ENCODE measurements around the gene DYNC2H1. TPM values are rescaled to one million over a fixed set of nuclear protein-coding genes. Genes with fewer than 3 reads are reported as not detected.

The DYNC2H1 gene
- total RNA-seq, 1 experiment from 2014 or later, result 17.2 TPM

DNA sequence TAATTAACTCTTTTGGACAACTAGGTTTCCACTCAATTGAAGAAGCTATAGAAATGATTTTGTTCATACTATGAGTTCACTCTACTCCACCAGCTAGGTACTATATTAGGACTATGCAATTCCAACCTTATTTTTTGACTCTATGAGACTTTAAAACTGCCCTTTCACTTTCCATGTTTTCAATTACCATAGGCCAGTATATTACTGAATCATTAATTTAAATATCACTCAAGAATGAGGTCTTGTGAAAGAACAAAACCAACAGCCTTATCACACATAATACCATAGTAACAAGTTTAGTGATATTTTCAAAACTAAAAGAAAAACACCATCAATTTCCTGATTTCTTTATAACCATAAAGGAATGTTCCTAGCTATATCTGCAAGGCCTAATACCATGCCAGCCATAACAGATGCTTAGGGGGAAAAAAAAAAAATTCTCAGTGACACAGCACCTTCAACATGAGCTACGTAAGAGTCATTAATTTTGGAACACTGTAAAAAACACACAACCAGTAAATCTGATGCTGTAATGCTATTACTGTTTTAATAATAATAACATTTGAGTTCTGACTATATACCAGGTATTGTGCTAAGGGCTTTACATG is 23.4 kb upstream of the DYNC2H1 start:
- H3K36me3 Mint-ChIP-seq, result peaks cover 43% of the 10 kb centered on the region
- peaks cover 13% of the 10 kb centered on the region for H3K4me1 Mint-ChIP-seq
- ATAC-seq (no peak), DNase-seq (ENCODE audit: low spot score) (no peak)
- TF ChIP-seq CBFB (CRISPR knock-in tag; IDR thresholded peaks at IDR 0.05; ENCODE audit: low read depth), result no peak
- no peak for TF ChIP-seq ZNF396 (CRISPR knock-in tag; IDR thresholded peaks at IDR 0.05; ENCODE audit: borderline replicate concordance)
- TF ChIP-seq CREM (CRISPR knock-in tag; IDR thresholded peaks at IDR 0.05), result no peak
- TF ChIP-seq TEAD4 (CRISPR knock-in tag; IDR thresholded peaks at IDR 0.05), result no peak
- TF ChIP-seq, protein P1, sequence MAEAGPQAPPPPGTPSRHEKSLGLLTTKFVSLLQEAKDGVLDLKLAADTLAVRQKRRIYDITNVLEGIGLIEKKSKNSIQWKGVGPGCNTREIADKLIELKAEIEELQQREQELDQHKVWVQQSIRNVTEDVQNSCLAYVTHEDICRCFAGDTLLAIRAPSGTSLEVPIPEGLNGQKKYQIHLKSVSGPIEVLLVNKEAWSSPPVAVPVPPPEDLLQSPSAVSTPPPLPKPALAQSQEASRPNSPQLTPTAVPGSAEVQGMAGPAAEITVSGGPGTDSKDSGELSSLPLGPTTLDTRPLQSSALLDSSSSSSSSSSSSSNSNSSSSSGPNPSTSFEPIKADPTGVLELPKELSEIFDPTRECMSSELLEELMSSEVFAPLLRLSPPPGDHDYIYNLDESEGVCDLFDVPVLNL (CRISPR knock-in tag; IDR thresholded peaks at IDR 0.05; ENCODE audit: borderline replicate concordance, low read depth), result no peak
- TF ChIP-seq, protein P2, sequence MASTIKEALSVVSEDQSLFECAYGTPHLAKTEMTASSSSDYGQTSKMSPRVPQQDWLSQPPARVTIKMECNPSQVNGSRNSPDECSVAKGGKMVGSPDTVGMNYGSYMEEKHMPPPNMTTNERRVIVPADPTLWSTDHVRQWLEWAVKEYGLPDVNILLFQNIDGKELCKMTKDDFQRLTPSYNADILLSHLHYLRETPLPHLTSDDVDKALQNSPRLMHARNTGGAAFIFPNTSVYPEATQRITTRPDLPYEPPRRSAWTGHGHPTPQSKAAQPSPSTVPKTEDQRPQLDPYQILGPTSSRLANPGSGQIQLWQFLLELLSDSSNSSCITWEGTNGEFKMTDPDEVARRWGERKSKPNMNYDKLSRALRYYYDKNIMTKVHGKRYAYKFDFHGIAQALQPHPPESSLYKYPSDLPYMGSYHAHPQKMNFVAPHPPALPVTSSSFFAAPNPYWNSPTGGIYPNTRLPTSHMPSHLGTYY (CRISPR knock-in tag; IDR thresholded peaks at IDR 0.05), result no peak
- TF ChIP-seq, protein P3, sequence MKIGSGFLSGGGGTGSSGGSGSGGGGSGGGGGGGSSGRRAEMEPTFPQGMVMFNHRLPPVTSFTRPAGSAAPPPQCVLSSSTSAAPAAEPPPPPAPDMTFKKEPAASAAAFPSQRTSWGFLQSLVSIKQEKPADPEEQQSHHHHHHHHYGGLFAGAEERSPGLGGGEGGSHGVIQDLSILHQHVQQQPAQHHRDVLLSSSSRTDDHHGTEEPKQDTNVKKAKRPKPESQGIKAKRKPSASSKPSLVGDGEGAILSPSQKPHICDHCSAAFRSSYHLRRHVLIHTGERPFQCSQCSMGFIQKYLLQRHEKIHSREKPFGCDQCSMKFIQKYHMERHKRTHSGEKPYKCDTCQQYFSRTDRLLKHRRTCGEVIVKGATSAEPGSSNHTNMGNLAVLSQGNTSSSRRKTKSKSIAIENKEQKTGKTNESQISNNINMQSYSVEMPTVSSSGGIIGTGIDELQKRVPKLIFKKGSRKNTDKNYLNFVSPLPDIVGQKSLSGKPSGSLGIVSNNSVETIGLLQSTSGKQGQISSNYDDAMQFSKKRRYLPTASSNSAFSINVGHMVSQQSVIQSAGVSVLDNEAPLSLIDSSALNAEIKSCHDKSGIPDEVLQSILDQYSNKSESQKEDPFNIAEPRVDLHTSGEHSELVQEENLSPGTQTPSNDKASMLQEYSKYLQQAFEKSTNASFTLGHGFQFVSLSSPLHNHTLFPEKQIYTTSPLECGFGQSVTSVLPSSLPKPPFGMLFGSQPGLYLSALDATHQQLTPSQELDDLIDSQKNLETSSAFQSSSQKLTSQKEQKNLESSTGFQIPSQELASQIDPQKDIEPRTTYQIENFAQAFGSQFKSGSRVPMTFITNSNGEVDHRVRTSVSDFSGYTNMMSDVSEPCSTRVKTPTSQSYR (CRISPR knock-in tag; IDR thresholded peaks at IDR 0.05), result no peak
- no peak for TF ChIP-seq ZNF317 (CRISPR knock-in tag; IDR thresholded peaks at IDR 0.05; ENCODE audit: borderline replicate concordance, low read depth)
- TF ChIP-seq ETV6 (CRISPR knock-in tag; IDR thresholded peaks at IDR 0.05), result no peak
- TF ChIP-seq HMGA2 (CRISPR knock-in tag; IDR thresholded peaks at IDR 0.05), result no peak
- no peak for TF ChIP-seq FOXK1 (CRISPR knock-in tag; IDR thresholded peaks at IDR 0.05)
- TF ChIP-seq KAT7 (CRISPR knock-in tag; IDR thresholded peaks at IDR 0.05; ENCODE audit: borderline replicate concordance), result no peak
- TF ChIP-seq RELA (CRISPR knock-in tag; IDR thresholded peaks at IDR 0.05; ENCODE audit: borderline replicate concordance), result no peak
- no peak for TF ChIP-seq ATF1 (CRISPR knock-in tag; IDR thresholded peaks at IDR 0.05)
- TF ChIP-seq ESRRA (CRISPR knock-in tag; IDR thresholded peaks at IDR 0.05; ENCODE audit: borderline replicate concordance), result no peak
- TF ChIP-seq ZNF138 (CRISPR knock-in tag; conservative IDR thresholded peaks at IDR 0.05), result no peak
- no peak for TF ChIP-seq JUN (CRISPR knock-in tag; IDR thresholded peaks at IDR 0.05)
- H3K9me3 Mint-ChIP-seq, result no peaks in the 10 kb centered on the region
- ChIA-PET CTCF (interaction anchor here (0.8 kb wide), 1 partner anchor 255 kb away, joined by 3 read pairs; no protein-coding TSS in a partner anchor), POLR2A (no interaction called here)
- H3K27me3 Mint-ChIP-seq (ENCODE audit: low read depth), result no peaks in the 10 kb centered on the region
- no peak overlapping the region for H3K4me3 Mint-ChIP-seq
- H3K27ac Mint-ChIP-seq, result peak overlapping the region; percentile 17; the same call in 1 of the 2 replicates

DNA sequence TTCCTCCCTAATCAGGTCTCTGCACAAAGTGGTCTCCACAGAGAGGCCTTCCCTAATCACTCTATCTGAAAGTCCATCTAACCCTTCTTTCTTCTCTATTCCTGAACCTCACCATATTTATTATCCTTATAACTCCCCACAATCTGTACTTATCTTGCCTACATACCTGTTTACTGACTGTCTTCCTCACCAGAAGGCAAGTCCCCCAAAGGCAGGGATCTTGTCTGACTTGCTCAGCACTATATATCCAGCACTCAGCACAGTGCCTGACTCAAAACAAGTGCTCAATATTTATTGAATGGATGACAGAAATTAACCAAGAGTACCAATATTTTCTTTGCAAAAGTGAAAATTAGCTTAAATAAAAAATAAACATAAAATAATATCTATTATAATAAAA is 22.8 kb upstream of the DYNC2H1 start:
- ATAC-seq (no peak), DNase-seq (ENCODE audit: low spot score) (no peak)
- POLR2A ChIA-PET, result no interaction called here
- Mint-ChIP-seq H3K27ac (peak overlapping the region; percentile 67), H3K36me3 (peaks cover 40% of the 10 kb centered on the region), H3K4me3 (no peak overlapping the region), H3K9me3 (no peaks in the 10 kb centered on the region), H3K4me1 (peaks cover 13% of the 10 kb centered on the region), H3K27me3 (ENCODE audit: low read depth) (no peaks in the 10 kb centered on the region)
- CTCF ChIA-PET, result interaction anchor here (0.8 kb wide), 1 partner anchor 255 kb away, joined by 3 read pairs; no protein-coding TSS in a partner anchor
- TF ChIP-seq ZNF416 (CRISPR knock-in tag; IDR thresholded peaks at IDR 0.05), result no peak
- TF ChIP-seq, protein P4, sequence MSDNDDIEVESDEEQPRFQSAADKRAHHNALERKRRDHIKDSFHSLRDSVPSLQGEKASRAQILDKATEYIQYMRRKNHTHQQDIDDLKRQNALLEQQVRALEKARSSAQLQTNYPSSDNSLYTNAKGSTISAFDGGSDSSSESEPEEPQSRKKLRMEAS (CRISPR knock-in tag; IDR thresholded peaks at IDR 0.05), result no peak
- no peak for TF ChIP-seq RORB (CRISPR knock-in tag; IDR thresholded peaks at IDR 0.05)
- TF ChIP-seq ZNF671 (CRISPR knock-in tag; IDR thresholded peaks at IDR 0.05), result no peak
- no peak for TF ChIP-seq MYBL2 (CRISPR knock-in tag; IDR thresholded peaks at IDR 0.05)
- no peak for TF ChIP-seq GABPB1 (CRISPR knock-in tag; IDR thresholded peaks at IDR 0.05)
- no peak for TF ChIP-seq ZNF232 (CRISPR knock-in tag; IDR thresholded peaks at IDR 0.05)
- TF ChIP-seq, protein P5, sequence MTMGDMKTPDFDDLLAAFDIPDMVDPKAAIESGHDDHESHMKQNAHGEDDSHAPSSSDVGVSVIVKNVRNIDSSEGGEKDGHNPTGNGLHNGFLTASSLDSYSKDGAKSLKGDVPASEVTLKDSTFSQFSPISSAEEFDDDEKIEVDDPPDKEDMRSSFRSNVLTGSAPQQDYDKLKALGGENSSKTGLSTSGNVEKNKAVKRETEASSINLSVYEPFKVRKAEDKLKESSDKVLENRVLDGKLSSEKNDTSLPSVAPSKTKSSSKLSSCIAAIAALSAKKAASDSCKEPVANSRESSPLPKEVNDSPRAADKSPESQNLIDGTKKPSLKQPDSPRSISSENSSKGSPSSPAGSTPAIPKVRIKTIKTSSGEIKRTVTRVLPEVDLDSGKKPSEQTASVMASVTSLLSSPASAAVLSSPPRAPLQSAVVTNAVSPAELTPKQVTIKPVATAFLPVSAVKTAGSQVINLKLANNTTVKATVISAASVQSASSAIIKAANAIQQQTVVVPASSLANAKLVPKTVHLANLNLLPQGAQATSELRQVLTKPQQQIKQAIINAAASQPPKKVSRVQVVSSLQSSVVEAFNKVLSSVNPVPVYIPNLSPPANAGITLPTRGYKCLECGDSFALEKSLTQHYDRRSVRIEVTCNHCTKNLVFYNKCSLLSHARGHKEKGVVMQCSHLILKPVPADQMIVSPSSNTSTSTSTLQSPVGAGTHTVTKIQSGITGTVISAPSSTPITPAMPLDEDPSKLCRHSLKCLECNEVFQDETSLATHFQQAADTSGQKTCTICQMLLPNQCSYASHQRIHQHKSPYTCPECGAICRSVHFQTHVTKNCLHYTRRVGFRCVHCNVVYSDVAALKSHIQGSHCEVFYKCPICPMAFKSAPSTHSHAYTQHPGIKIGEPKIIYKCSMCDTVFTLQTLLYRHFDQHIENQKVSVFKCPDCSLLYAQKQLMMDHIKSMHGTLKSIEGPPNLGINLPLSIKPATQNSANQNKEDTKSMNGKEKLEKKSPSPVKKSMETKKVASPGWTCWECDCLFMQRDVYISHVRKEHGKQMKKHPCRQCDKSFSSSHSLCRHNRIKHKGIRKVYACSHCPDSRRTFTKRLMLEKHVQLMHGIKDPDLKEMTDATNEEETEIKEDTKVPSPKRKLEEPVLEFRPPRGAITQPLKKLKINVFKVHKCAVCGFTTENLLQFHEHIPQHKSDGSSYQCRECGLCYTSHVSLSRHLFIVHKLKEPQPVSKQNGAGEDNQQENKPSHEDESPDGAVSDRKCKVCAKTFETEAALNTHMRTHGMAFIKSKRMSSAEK (CRISPR knock-in tag; IDR thresholded peaks at IDR 0.05; ENCODE audit: borderline replicate concordance), result no peak
- no peak for TF ChIP-seq SMAD3 (CRISPR knock-in tag; IDR thresholded peaks at IDR 0.05; ENCODE audit: borderline replicate concordance)

Data from WTC11 (cell line).